Retina (tissue), 1 donor: ENCODE measurements around the gene E2F3.
A peak's percentile ranks its signal among the peaks of the same experiment; 100 is the strongest.

Source experiments
- DNase-seq: peaks from one replicate; pipeline ENCODE4 v3.0.0-alpha.2; 2016

Gene E2F3

DNA sequence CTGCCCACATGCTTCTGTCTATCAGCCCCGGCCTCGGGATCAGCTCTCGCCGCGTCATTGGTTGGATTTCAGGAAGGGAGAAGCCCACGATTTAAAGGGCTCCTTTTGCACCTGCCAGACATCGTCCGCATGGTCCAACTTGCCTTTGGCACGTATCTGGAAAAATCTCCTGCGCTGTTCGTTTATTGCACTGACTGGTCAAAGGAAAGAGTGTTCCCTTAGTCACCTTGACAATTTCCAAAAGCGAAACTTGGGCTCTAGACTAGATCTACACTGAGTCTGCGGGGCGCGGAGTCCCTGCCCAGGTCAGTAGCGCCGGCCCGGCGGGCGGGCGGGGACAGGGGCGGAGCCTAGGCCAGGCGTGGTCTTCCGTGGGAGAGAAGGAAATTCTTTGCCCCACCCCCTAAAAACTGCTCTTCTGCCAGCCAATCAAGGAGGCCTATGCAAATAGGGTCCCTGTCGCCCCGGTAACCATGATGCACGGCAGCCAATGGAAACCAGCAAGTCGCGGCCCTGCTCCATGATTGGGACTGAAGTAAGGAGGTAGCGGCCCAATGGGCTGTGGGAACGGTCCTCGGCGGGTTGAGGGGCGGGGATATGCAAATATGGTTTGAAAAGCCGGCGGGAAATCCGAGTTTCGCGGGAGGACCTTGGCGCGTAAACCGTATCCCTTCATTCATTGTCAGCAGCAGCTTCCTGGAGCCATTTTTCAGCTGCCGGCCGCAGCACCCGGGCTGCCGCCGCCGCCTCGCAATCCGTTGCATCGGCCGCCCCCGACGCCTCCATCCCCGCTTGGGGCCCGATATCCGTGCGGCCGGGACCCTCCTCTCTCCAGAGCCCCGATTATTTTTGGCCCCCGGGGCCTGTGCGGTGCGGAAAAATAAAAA is at the start of gene E2F3:
Gene E2F3 (plus strand): TSS at position 675 of the 887 bp plus-strand sequence. CDS start 354 bp downstream, outside the sequence.
- DNase-seq, result peak; percentile 99

DNA sequence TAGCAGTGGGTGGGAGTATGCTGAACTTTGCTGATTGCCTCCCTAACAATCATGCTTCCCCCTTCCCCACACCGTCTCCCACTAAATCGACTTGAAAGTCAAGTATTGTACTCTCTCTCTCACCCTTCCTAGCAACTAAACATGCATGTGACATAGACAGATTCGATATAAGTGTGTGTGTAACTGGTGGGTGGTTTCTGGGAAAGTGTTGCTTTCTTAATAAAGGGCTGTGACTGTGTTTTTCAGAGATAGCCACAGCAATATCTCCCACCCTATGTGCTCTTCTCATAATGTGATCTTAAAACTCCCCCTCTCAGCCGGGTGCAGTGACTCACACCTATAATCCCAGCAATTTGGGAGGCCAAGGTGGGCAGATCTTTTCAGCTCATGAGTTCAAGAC is 49.3 kb upstream of the E2F3 start:
- no peak for DNase-seq

DNA sequence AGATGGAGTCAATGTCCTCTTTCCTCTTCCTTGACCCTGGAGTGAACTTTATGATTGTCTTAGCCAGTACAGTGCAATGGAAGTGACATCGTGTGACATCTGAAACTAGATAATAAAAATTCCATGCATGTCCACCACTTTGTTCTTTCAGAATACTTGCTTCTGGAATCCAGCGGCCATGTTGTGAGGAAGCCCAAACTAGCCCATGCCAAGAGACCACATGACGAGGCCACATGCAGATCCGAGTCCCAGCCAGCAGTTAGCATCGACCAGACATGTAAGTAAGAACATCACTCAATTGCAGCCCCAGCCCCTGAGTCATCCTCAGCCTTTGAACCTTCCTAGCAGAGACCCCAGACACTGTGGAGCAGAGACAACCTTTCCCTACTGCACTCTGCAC is 48.5 kb upstream of the E2F3 start:
- DNase-seq, result no peak

DNA sequence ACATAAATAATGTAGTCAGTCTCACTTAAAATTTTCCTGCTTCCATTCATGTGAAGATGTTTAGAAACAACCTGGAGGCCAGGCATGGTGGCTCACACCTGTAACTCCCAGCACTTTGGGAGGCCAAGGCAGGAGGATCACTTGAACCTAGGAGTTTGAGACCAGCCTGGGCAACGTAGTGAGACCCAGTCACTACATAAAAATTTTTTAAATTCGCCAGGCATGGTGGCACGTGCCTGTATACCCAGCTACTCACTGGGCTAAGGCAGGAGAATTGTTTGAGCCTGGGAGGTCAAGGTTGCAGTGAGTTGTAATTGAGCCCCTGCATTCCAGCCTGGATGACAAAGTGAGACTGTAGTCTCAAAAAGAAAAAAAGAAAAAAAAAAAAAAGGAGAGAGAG is 47.3 kb upstream of the E2F3 start:
- DNase-seq, result no peak

DNA sequence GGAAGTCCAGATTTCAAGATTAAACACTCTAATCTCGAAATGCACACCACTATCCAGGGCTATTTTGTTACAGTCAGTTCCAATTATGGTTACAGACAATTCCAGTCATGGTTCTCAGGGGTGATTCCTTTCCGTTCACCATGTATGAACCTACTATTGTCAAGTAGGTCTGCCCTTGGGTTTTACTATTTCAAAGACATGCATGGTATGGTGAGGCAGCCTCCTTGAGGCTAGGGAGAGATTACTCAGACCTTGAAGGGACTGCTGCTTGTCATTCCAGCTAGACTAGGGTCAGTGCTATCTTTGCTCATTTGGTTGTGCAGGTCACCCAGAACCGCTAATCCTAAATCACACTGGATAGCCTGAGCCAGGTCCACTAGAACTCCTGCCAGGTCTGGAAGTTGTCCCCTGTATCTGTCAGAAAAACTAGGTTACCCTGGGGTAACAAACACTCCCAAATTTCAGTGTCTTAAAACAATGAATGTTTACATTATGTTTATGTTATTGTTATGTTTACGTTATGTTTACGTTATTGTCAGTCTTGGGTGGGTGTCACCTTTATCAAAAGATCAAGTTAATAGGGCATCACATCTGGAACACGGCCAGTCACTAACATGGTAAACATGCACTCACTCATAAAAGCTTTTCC is 41.1 kb upstream of the E2F3 start:
- DNase-seq, result no peak

DNA sequence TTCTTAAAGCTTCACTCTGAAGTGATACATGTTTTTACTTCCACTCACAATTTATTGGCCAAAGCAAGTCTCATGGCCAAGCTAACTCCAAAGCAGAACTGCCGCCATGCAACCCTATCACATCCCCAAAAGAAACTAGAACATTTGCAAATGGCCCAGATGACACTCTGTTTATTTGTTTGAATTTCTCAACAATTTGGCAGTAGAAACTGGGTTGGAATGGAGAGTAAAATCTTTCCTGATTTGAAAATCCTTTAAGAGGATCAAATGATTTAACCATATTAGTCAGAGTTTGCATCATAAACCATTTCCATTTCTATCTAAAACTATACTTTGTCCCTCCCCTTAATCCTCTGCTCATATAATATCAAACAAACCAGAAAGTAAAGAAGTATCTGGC is 39.1 kb upstream of the E2F3 start:
- DNase-seq, result no peak

DNA sequence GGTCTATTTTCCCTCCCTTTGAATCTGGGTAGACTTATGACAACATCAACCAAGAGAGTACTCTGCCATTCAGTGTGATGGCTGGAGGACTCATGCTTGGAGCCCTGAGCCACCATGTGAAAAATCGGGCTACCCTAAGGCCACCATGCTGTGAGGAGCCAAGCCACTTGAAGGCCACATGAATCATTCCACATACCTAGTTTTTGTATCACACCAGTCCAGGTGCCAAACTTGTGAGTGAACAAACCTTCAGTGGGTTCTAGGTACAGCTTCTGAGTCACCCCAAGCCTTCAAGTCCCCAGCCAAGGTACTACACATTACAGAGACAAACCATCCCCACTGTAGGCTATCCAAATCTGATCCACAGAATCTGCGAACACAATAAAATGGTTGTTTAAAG is 37.4 kb upstream of the E2F3 start:
- DNase-seq, result no peak

DNA sequence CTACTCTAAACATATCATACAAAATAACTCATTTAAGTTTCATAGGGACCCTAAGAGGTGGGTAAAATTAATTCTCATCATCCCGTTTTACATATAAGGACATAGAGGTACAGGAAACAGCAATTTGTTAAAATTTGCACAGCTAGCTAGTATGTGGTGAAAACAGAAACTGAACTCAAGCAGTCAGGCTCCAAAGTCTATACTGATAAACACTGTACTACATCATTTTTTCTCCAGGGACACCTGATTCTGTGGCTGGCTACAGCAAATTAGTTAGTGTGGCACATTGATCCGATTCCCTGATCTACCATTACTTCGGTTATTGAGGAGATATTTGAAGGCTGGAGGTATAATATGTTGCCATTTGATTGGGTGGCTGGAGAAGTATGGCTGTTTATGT is 36.2 kb upstream of the E2F3 start:
- DNase-seq, result no peak

DNA sequence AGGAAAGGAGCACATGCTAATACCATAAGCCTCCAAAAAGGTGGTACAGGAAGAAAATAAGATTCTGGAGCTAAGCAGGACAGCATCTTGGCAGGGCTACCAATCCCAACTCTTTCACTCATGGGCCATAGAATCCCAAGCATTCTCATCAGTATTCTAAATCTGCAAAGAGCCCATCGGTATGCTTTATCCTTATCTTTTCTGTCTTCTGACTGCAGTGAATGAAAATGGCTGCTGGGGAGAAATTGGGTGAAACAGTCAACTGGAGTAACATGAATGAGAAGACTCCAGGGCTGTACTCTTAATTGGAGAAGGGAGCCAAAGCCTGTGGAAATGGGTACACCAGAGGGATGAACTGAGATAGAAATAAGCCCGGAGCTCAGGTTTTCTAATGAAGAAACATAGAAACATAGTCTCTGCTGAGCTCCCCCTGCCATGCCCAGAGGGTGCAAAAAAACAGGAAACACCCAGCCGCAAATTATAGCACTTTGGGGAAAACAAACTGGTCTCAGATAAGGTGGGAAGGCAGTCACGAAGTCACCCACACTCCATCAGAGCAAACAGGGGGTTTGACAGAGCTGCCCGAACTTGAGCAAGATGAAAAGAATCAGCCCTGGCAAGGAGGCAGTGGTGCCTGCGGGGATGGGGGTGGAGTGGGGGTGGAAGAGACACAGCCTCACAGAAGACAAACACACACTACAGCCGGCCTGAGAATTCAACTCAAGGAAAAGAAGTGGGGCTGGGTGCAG is 35.4 kb upstream of the E2F3 start:
- DNase-seq, result no peak

DNA sequence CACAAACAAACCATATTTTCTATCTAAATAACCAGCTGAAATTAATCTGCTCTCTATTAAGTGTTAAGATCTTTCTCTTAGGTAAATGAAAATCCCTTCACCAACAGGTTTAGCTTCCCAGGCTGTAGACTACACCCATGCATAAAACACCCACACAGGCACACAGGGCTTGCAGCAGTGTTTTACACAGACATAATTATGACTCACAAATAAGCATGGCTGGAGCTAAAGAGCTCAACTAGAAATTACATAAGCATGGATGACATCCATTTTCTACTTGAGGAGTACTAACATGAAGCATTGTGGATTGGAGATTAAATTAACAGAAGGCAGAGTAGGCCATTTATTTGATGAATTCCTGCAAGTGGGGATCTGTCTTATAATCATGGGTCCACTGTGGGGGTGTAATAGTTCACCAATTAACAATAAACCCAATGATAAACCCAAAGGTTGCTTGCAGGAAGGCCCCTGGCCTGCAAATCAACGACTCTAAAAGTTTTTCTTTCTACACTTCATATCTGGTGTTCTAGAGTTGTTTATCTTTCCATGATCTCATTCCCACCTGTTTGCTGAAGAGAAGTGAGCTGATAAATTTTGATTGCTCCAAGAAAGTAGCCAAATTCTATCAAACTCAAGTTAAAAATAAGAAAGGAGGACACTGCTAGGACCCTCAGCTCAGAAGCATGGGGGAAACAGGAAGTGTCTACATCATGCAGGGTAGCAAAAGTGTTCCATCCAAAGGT is 33.8 kb upstream of the E2F3 start:
- DNase-seq, result no peak

DNA sequence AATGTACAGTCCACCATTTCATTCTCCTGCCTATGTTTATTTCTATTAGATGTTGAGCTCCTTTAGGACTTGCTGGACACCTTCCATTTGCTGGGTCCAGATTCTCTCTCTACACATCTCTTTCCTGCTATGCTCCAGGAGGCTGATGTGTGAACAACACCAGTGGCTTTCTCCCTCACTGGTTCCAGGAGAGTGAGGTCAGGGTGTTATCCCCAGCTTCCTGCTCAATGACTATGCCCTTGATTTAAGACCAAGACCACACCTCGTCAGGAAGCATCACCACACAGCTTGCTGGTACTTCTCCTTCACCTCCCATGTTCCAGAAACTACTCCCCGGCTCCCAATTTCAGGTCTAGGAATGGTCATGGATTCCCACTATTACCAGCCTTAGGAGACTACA is 31.3 kb upstream of the E2F3 start:
- no peak for DNase-seq

DNA sequence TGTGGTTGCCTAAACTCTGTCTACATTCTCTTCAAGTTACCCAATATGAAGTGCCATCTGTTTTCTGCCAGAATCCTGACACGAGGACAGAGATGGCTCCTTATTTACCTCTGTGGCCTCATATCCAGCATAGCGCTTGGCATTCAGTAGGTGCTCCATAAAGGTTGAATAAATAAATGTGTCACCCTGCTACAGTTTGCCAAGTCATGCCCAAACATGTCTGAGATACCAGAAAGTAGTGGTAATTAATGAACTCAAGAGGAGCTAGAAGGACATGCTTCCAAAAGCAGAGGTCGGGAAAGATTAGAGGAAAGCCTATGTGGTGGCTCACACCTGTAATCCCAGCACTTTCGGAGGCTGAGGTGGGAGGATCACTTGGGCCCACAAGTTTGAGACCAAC is 30.9 kb upstream of the E2F3 start:
- DNase-seq, result no peak

DNA sequence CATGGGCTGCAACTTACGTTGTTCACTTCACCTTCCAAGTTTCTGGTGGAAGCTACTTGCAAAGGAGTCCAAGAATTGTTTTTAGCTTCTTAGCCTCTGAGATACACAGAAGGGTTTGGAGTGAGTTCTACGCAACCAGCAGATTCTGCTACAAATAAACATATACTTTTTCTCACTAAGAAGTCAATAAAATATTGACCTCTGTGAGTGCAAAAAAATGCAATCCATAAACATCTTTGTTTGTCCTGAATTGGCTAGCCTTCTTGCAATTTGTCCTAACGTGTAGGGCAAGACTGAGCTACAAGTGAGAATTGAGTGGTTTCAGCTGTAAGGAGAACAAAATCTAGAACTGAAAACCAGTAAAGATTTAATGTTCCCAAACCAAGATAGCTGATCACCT is 26.2 kb upstream of the E2F3 start:
- DNase-seq, result no peak

DNA sequence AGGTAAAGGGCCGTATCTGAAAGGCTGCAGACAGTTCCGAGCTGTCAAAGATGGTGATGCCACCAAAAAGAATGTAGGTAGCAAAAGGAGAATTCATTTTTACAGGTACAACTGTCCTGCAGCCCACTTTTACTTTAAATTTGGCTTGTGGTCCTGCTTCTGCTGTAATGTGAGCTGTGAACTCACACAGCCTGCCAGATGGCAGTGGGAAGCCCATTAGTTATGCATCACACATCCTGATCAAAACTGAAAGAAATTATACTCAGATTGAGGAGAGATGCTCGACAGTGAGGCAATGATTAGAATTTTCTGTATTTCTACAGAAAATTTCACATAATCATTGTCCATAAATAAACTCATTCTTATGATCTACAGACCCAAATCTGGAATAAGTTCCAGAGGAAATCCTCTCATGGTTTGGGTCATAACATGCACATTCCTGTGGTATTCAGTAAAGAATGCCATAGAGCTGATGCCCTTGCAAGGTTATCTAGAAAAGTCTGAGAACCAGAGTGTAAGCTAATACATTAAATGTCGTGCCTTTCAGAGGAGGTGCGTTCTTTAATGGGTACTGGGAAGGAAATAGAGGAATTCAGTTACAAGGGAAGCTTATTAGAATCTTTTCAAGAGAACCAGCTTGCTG is 23.9 kb upstream of the E2F3 start:
- no peak for DNase-seq

DNA sequence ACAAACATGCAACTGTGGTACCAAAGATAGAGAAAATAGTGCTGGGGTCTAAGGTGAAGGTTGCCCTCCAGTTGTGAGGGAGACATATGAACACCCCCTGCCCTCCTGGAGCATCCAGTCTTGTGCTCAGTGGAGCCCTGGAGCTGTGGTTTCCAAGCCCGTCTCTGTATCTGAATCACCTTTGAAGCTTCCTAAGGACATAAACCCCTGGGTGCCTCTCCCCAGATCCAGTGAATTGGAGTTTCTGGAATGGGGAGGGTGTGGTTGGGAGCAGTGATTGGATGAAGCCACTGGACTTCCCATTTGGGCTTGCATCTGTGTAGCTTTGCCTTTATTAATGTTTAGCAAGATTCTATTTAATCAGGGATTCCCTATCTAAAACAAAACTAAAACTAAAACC is 22.4 kb upstream of the E2F3 start:
- no peak for DNase-seq

DNA sequence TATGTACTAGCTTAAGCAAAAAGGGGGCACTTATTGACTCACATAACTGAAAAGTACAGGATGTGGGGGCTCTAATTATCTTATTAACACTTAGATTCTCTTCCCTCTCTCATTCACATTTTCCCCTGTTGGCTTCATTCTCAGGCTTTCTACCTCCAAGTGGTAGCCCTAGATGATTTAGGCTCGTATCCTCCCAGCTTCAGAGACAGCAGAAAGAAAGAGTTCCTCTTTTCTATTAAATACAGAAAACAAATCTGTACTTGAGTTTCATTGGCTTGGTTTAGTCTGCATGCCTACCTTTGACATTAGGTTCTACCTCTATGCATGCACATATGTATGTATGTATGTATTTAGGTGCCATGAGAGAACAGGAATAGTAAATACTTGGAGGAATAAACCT is 15.5 kb upstream of the E2F3 start:
- no peak for DNase-seq

DNA sequence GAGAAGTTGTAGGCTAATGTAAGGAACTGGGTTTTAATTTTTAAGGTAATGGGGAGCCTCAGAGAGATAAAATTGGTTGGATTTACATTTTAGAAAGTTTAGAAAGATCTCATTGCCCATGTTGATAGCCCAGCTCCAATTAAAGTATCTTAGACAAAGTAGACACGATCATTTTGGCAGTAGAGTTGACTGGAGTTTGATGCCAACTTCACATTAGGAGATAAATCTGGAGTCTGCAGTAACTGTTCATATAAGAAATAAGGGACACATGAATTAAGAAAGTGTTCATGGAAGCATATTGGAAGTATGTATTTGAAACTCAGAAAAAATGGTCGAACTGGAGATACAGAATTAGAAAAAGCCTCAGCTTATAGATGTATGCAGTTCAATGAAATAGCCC is 12.6 kb upstream of the E2F3 start:
- no peak for DNase-seq

DNA sequence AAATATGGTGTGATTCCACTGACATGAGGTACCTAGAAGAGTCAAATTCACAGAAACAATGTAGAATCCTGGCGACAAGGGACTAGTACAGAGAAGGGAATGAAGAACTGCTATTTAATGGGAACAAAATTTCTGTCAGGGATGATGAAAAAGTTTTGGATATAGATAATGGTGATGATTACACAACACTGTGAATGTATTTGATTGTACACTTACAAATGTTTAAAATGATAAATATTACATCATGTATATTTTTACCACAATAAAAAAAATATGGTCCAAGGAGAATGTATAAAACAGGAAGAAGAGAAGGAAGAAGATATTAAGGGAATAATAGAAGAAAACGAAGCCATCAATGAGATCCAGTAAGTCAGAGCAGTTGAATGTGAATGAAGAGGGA is 8.4 kb upstream of the E2F3 start:
- DNase-seq, result no peak

DNA sequence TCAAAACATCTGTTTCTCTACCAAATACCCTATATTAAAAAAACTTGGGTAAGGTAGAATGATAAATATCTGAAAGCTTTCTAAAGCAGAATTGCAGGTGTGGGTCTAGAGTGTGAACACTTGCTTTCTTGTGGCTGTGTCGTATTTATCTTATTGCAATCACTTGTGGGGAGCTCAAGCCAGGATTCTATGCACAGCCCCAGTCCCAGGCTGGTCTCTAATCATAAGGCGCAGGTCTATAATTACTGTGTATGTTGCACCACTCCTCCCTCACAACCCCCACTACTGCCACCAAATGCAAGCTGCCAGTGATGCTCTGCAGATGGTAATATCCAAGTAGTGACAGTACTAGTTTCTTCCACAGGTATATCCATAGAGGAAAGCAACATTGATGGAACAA is 2.2 kb upstream of the E2F3 start:
- DNase-seq, result no peak

DNA sequence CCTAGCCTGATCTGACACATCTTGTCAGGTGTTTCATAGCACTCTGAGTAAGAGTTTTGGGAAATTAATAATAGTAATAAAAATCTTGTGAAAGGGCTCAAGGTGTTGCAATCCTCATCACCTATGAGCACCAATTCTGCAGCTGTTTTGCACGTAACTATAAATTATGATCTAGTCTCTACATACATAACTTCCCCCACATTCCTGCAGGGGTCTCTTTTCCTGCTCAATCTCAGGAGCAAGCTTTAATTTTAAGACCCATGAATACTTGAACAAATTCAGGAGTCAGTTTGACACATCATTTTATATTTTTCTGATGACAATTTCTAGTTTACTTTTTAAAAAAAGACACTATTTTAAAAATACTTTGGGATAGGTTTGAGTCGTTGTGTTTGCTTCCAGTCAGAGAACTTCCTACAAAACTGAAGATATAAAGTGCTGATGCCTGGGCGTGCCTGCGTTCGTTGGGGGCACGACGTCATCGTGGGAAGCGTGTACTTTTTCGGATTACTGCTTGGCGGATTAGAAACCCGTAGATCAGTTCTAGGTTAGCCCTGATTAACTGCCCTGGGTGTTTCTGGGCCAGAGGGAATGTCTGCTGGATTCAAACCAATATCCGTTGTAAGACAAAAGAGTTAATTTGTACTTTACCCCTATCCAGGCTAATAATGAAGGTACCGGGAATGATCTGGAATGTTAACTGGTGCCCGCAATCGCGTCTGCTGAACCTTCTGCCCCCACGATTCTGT is 1.0 kb upstream of the E2F3 start:
- no peak for DNase-seq

DNA sequence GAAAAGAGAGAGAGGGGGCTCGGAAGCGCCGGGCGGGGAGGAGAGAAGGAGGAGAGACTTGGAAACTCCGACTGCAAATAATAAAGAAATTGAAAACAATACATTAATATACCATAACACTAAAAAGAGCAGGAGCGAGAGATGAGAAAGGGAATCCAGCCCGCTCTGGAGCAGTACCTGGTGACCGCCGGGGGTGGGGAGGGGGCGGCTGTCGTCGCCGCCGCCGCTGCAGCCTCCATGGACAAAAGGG is 338 bp downstream of the E2F3 start:
- peak; percentile 90 for DNase-seq
